ENCODE measurements around the gene EFTUD2.
"Not testable (repeated sequence)": the region's sequence is repeated elsewhere in the genome, so short reads cannot be mapped to it uniquely, and the experiment has no call there.

The EFTUD2 gene

DNA sequence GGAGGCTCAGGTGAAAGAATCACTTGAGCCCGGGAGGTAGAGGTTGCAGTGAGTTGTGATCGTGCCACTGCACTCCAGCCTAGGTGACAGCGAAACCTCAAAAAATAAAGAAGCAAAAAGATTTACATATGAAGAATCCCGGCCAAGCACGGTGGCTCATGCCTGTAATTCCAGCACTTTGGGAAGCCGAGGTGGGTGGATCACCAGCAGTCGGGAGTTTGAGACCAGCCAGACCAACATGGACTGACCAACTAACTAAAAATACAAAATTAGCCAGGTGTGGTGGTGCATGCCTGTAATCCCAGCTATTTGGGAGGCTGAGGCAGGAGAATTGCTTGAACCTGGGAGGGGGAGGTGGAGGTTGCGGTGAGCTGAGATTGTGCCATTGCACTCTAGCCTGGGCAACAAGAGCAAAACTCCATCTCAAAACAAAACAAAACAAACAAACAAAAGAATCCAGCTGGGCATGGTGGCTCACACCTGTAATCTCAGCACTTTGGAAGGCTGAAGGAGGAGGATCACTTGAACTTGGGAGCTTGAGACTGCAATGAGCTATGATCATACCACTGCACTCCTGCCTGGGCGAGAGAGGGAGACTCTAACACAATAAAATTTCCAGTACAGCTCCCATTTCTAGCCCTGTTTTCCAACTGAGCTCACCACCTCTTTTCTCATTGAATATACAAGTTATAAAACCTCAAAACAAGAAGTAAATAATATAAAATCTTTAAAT, 90.4 kb downstream of the EFTUD2 start:
- not testable (repeated sequence) for DNase-seq (ENCODE audit: low spot score)

DNA sequence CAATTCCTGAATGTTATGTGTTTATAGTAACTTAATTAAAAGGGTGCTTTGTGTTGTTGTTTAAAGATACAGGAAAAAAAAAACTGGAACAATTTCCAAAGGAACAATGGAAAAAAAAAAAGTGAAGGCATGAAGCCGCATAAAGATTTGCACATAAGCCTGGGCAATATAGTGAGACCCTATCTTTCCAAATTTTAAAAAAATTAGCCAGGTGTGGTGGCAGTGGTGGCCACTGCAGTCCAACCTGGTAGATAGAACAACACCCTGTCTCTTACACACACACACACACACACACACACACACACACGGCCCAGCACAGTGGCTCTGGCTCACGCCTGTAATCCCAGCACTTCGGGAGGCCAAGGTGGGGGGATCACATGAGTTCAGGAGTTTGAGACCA, 91.1 kb downstream of the EFTUD2 start:
- no peak for DNase-seq (ENCODE audit: low spot score)

DNA sequence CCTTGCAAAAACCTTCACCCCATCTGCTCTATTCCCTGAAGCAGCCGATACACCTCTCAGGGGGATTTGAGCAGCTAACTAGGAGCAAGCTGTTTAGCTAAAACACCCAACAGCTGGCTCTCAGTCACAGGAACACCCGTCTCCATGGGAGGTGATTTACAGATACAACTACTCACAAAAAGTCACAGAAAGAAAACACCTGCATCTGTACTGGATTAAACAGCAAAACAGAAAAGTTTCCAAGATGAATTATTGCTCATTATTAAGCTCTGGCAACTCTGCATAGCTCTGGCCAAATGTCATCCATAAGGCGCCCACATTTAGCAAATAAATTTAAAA, 91.5 kb downstream of the EFTUD2 start:
- DNase-seq (ENCODE audit: low spot score): peak; percentile 28

DNA sequence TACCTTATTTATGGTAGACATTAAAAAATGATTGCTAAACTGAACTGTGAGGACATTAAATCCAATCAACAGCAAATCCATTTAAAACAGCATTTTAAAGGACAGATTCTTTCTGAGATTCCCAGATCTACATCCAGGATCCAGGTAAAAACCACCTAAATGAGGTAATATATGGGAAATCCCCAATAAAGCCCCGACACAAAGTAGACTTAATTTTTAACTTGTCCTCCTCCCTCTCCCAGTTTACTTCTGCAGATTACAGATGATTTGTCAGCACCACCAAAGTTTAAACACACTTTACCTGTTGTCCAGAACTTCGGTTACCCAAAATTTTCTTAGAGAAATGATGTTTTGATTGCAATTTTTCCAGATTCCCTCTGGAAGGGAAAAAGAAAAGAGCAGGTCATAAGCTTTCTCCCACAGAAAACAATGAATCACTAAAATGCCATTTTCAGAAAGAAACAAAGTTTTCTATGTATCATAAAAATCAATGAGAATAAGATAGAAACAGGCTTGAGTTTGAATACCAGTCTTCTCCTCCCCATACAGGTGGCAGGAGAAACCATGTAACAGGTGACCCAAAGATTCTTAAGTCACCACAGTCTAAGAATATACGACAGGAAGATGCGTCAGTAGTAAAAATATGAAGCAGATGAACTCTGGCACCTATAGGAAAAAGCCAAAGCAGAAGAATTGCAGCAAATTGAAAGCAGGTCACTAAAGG, 92.0 kb downstream of the EFTUD2 start:
- no peak for DNase-seq (ENCODE audit: low spot score)

DNA sequence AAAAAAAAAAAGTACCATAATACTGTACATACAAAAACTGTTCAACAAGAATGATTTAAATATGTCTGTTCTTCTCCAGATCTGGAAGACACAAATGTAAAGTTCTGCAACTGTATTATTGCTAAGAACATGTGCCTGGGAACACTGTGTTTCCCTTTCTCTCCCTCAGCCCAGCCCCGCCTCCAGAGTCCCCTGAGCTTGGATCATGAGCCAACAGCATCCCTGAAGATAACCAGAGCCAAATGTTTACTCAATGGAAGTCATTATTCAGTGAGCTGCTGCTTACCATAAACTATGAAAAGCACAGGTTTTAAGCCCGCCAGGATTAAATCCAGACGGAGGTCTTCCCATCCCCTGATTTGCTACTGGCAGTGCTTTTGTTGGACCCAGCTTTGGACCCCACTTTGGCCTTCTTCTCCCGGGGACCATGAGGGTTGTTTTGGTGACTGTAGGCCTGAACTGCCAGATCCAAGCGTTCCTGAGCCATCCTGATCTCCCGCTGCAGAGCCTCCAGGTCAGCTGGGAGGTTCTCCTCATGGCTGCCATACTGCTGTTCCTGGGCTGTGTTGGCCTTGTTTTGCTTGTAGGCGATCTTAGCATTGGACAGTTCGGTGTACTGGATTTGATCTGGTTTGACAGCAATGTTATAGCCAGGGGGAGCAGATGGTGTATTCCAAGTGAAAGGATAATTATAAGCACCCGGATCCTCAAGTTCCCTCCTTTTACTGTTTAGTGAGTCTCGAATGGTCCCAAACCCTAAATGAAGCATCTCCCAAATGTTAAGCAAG, 94.7 kb downstream of the EFTUD2 start:
- peak; percentile 87 for DNase-seq (ENCODE audit: low spot score)

DNA sequence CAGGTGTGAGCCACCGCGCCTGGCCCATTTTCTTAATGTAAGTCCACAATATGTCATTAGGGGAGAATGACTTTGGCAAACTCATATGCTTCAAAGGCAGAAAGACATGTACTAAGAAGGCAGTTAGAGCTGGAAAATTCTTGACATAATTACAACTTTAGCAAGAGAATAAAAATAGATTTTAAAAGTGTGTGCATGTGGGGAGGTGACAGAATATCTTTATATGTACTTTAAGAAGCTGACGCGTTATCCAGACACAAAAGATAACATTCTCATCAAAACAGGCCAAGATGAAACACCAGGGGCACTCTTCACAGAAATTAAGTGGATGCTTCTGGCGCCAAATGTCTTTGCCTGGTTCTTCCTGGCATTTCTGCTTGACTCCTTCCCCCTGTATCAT, 97.4 kb downstream of the EFTUD2 start:
- no peak for DNase-seq (ENCODE audit: low spot score)

Data from cerebellar cortex (tissue), 1 donor.